ENCODE data around the gene ZSCAN12. TPM values are rescaled to one million over a fixed set of nuclear protein-coding genes. Genes with fewer than 3 reads are reported as not detected.

The ZSCAN12 gene
- total RNA-seq, 1 donor from 2014 or later: 5.6 TPM

DNA sequence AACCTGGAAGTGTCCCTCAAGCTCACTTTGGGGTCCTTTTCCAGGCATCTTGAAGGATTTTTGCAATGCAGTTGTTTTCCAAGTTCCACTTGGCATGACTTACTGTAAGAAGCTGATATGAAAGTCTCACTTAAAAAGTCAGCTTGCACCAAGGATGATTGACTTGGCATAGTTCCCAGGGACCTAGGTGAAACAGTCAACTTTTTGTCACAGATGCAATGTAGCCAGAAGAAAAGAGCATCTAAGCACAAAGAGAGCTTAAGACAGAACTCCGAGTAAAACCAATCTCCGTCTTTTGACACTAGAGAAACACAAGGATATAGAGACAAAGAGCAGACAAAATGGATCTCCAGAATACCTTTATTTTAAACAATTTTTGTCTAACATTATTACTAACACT lies 2.6 kb upstream of the ZSCAN12 start:
- no peak for ATAC-seq
- TF ChIP-seq, protein P1, sequence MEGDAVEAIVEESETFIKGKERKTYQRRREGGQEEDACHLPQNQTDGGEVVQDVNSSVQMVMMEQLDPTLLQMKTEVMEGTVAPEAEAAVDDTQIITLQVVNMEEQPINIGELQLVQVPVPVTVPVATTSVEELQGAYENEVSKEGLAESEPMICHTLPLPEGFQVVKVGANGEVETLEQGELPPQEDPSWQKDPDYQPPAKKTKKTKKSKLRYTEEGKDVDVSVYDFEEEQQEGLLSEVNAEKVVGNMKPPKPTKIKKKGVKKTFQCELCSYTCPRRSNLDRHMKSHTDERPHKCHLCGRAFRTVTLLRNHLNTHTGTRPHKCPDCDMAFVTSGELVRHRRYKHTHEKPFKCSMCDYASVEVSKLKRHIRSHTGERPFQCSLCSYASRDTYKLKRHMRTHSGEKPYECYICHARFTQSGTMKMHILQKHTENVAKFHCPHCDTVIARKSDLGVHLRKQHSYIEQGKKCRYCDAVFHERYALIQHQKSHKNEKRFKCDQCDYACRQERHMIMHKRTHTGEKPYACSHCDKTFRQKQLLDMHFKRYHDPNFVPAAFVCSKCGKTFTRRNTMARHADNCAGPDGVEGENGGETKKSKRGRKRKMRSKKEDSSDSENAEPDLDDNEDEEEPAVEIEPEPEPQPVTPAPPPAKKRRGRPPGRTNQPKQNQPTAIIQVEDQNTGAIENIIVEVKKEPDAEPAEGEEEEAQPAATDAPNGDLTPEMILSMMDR (IDR thresholded peaks at IDR 0.05): no peak

DNA sequence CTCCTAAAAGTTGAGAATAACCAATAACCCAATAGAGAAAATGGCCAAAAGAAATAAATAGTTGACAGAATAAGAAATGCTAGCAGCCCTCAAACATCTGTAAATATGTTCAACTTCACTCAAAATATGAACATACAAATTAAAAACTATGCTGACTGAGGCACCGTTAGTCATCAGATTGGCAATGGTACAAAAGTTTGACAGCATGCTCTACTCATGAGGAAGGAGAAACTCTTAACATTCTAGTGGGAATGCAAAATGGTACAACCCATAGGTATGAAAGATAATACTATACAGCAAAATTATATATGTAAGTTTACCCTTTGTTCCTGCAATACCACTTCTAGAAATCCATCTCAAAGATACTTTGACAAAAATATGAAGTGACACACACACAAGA lies 1.6 kb upstream of the ZSCAN12 start:
- Histone ChIP-seq H3K4me1 (peaks cover 5% of the 10 kb centered on the region), H3K9me3 (no peaks in the 10 kb centered on the region), H3K4me3 (no peak overlapping the region), H3K36me3 (peaks cover 12% of the 10 kb centered on the region), H3K27ac (no peak overlapping the region), H3K27me3 (peaks cover 5% of the 10 kb centered on the region)
- intact Hi-C loops (cut with DNase I): no loop called here
- ATAC-seq: no peak
- no peak for DNase-seq
- TF ChIP-seq, protein P1 (IDR thresholded peaks at IDR 0.05): no peak

More for the DNA sequence above, 2.6 kb upstream of the ZSCAN12 start:
- H3K36me3 ChIP-seq: peaks cover 5% of the 10 kb centered on the region
- peaks cover 5% of the 10 kb centered on the region for H3K27me3 ChIP-seq
- no peak for DNase-seq
- H3K27ac ChIP-seq: no peak overlapping the region
- H3K4me3 ChIP-seq: no peak overlapping the region
- peaks cover 5% of the 10 kb centered on the region for H3K4me1 ChIP-seq
- H3K9me3 ChIP-seq: no peaks in the 10 kb centered on the region
- intact Hi-C loops (cut with DNase I): no loop called here

DNA sequence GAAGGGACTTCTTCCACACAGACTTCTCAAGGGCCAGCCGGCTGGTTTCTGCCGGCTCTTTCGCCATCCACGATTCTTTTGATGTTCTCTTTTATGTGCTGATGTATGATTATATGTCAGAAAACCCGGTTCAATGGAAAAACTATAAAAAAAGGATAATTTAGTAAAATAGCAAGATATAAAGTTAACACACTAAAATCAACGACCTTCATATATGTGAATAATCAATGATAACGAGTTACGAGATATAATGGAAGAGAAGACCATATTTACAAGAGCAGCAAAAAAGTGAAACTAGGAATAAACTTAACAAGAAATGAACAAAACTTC lies 540 bp upstream of the ZSCAN12 start:
- Histone ChIP-seq H3K4me1 (peaks cover 5% of the 10 kb centered on the region), H3K9me3 (no peaks in the 10 kb centered on the region), H3K27me3 (peaks cover 5% of the 10 kb centered on the region), H3K4me3 (peak overlapping the region; percentile 83), H3K36me3 (peaks cover 13% of the 10 kb centered on the region), H3K27ac (peak overlapping the region; percentile 58)
- intact Hi-C loops (cut with DNase I): no loop called here
- TF ChIP-seq, protein P1 (IDR thresholded peaks at IDR 0.05): no peak
- ATAC-seq (no peak), DNase-seq (no peak)

DNA sequence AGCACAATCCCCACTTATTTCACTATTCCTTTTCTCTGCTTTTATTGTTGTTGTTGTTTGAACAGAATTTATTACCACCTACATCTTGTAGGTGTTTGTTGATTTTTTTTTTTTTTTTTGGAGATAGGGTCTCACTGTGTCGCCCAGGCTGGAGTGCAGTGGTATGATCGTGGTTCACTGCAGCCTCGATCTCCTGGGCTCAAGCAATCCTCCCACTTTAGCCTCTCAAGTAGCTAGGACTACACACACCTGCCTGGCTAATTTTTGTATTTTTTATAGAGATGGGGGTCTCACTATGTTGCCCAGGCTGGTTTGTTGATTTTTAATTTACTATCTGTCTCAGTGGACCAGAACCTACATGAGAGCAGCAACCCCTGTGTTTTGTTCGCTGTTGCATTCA lies 3.6 kb downstream of the ZSCAN12 start:
- intact Hi-C loops (cut with DNase I): no loop called here
- no peak overlapping the region for H3K27ac ChIP-seq
- H3K36me3 ChIP-seq: peaks cover 36% of the 10 kb centered on the region
- no peaks in the 10 kb centered on the region for H3K9me3 ChIP-seq
- TF ChIP-seq, protein P1 (IDR thresholded peaks at IDR 0.05): no peak
- H3K4me3 ChIP-seq: no peak overlapping the region
- no peaks in the 10 kb centered on the region for H3K27me3 ChIP-seq
- no peak for DNase-seq
- no peak for ATAC-seq
- H3K4me1 ChIP-seq: peaks cover 5% of the 10 kb centered on the region

DNA sequence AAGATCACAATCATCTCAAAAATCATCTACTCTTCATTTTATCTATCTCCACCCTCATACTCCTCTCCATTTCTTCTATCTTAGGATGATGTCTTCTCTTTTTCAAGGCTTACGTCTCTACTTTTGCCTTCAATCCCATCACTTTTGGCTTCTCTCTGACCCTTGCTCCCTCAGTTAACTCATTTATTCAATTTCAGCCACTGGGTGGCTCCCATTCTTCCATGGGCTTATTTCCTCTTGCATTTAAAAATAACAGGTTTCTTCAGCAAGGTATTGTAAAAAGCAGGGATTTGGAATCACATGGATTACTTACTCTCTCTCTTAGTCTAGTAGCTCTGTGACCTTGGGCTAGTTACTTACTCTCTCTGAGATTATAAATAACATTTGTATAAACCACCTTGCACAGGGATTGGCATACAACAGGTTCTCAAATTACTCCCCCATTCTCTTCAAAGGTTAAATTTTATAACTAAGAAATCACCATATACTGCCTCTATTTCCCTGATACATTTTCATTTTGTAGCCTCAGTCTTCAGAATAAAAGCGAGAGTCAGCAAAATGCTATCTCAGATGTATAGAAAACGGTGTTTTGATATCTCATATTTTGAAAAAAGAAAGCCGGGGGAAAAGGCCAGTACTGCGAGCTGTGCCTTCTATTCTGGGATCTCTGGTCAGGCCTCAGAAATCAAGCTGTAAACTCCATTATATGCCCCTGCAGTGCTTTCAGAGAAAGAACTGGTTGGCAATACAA lies 5.5 kb downstream of the ZSCAN12 start:
- H3K4me3 ChIP-seq: no peak overlapping the region
- H3K9me3 ChIP-seq: no peaks in the 10 kb centered on the region
- ATAC-seq (no peak), DNase-seq (no peak)
- peaks cover 5% of the 10 kb centered on the region for H3K4me1 ChIP-seq
- no peaks in the 10 kb centered on the region for H3K27me3 ChIP-seq
- TF ChIP-seq, protein P1 (IDR thresholded peaks at IDR 0.05): peak; percentile 12
- intact Hi-C loops (cut with DNase I): no loop called here
- H3K27ac ChIP-seq: no peak overlapping the region
- peaks cover 54% of the 10 kb centered on the region for H3K36me3 ChIP-seq

Data from upper lobe of right lung (tissue), 1 donor.